Measurements from ENCODE around the gene TRNAU1AP. TPM values are rescaled to one million over a fixed set of nuclear protein-coding genes. Genes with fewer than 3 reads are reported as not detected.
A peak's percentile ranks its signal among the peaks of the same experiment; 100 is the strongest.

The TRNAU1AP gene
- total and polyA plus RNA-seq, 10 of the 15 experiments (the other 5 are each of a cell fraction or from before 2014, with no cell fraction given): 24.3 to 67.0 (median 31.8) TPM

- TF ChIP-seq PML (IDR thresholded peaks at IDR 0.05; ENCODE audit: low read length) (peak; percentile 14; the same call in 1 of the 2 replicates), NRF1 (conservative IDR thresholded peaks at IDR 0.05; ENCODE audit: low read depth, low read length) (peak; percentile 90), TAF1 (IDR thresholded peaks at IDR 0.05; ENCODE audit: borderline replicate concordance, low read depth, low read length) (0 out of 2 replicates have a peak, but pooled peaks have one; percentile 45), YY1 (IDR thresholded peaks at IDR 0.05; ENCODE audit: low read depth, low read length) (peak; percentile 95), STAT3 (IDR thresholded peaks at IDR 0.05; ENCODE audit: low read depth, low read length) (no peak), SKIL (IDR thresholded peaks at IDR 0.05; ENCODE audit: low read depth, poor library complexity, severe bottlenecking) (no peak), REST (IDR thresholded peaks at IDR 0.05; ENCODE audit: low read depth, low read length) (no peak), NFXL1 (IDR thresholded peaks at IDR 0.05; ENCODE audit: borderline replicate concordance) (no peak), TCF12 (IDR thresholded peaks at IDR 0.05; ENCODE audit: low read depth, low read length) (peak; percentile 85), CEBPZ (IDR thresholded peaks at IDR 0.05; ENCODE audit: low read depth, low read length) (no peak), POLR2A (IDR thresholded peaks at IDR 0.05; ENCODE audit: low read depth, low read length) (peak; percentile 90), POLR2AphosphoS5 (IDR thresholded peaks at IDR 0.05; ENCODE audit: low read length) (peak; percentile 59), ATF2 (IDR thresholded peaks at IDR 0.05; ENCODE audit: low read length) (no peak), ZNF384 (IDR thresholded peaks at IDR 0.05; ENCODE audit: borderline replicate concordance, low read depth, low read length) (no peak), E2F4 (IDR thresholded peaks at IDR 0.05; ENCODE audit: low read depth, low read length) (peak; percentile 36), ZNF207 (IDR thresholded peaks at IDR 0.05; ENCODE audit: borderline replicate concordance) (peak; percentile 72; the same call in 1 of the 2 replicates), SP1 (IDR thresholded peaks at IDR 0.05; ENCODE audit: low read depth, low read length) (peak; percentile 98)
Measured at GRCh38 chr1:28552758-28553663, at the start of gene TRNAU1AP (continued).

Measured in GM12878 (cell line).